Measurements from ENCODE around the gene COL4A6.

COL4A6 gene

DNA sequence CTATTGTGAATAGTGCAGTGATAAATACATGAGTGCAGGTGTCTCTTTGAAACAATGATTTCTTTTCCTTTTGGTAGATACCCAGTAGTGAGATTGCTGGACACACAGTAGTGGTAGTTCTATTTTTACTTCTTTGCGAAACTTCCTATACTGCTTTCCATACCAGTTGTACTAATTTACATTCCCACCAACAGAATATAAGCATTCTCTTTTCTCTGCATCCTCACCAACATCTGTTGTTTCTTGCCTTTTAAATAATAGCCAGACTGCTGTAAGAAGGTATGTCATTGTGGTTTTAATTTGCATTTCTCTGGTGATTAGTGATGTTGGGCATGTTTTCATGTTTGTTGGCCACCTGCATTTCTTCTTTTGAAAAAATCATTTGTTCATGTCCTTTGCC, 105.9 kb downstream of the COL4A6 start:
- DNase-seq (ENCODE audit: extremely low read depth in 1 of 2, low read depth in 1 of 2): no peak

DNA sequence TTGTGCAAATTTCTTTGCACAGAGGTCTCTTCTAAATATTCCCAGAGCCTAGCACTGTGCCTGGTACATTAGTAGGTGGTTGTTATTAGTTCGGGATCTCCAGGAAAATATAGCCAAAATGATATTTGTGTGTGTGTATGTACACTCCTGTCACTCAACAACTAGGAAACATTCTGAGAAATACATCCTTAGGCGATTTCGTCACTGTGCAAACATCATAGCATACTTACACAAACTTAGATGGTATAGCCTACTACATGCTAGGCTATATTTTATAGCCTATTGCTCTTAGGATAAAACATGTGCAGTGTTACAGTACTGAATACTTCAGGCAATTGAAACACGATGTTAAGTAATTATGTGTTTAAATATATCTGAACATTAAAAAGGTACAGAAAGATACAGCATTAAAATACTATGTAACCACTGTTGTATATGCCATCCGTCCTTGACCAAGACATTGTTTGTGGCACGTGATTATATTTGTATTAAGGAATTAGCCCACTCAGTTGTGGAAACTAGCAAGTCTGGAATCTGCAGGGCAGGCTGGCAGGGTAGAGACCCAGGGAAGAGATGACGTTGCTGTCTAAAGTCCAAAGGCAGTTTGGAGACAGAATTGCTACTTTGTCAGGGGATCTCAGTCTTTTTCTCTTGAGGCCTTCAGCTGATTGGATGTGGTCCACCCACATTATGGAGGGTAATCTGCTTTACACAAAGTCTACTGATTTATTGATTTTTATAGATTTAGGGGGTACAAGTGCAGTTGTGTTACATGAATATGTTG, 106.9 kb downstream of the COL4A6 start:
- no peak for DNase-seq (ENCODE audit: extremely low read depth in 1 of 2, low read depth in 1 of 2)

DNA sequence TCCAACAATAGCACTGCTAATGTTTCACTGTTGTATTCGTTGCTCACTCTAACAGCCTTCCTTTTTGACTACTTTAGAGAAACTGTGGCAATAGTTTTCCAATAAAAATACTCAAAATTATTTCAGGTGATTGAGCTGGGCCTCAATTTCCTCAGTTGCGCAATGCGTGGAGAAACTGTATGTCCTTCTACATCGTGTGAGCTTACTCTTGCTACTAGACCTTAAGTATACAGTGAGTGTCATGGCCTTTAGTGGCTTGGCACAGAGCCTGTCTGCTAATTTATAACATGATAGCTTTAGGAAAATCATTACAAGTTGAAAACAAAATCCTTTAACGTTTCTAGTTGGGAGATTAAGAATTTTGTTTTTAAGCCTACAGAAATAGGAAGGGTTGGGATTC, 114.5 kb downstream of the COL4A6 start:
- DNase-seq (ENCODE audit: extremely low read depth in 1 of 2, low read depth in 1 of 2): no peak

DNA sequence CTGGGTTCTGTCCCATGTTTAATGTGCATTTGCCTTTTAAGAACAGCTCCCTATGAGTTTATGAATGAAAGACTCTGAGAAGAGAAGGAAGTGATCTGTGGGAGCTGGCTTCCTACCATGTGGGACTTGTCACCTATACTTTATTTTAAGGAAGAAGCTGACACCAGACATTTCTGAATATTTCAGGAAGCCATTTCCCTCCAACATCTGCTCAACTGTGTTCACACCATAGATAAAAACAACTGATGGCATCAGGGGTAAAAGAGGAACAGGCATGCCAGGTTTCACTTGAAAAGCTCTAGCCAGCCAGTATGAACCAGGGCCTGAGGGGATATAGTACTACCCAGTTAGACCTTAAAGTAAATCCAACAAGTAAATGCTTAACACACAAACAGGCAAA, 116.0 kb downstream of the COL4A6 start:
- DNase-seq (ENCODE audit: extremely low read depth in 1 of 2, low read depth in 1 of 2): no peak

DNA sequence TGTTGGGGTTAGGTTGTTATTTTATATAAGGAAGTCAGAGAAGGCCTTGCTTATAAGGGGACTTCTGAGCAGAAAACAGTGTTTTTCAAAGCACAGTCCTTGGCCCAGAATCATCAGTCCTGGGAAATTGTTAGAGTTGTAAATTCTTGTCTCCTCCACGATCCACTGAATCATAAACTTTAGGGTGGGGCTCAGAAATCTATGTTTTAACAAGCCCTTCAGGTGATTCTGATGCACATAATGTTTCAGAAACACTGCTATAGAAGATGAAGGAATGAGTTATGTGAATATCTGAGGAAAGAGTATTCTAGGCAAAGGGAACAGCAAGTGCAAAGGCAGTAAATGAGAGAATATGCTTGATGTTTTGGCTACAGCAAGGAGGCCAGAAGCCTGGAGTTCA, 121.8 kb downstream of the COL4A6 start:
- no peak for DNase-seq (ENCODE audit: extremely low read depth in 1 of 2, low read depth in 1 of 2)

GRCh38 chrX:108313669-108314068, 124.6 kb downstream of the COL4A6 start:
- no peak for DNase-seq (ENCODE audit: extremely low read depth in 1 of 2, low read depth in 1 of 2)

GRCh38 chrX:108312957-108313356, 125.3 kb downstream of the COL4A6 start:
- DNase-seq (ENCODE audit: extremely low read depth in 1 of 2, low read depth in 1 of 2): no peak

GRCh38 chrX:108312011-108312410, 126.2 kb downstream of the COL4A6 start:
- DNase-seq (ENCODE audit: extremely low read depth in 1 of 2, low read depth in 1 of 2): no peak

DNA sequence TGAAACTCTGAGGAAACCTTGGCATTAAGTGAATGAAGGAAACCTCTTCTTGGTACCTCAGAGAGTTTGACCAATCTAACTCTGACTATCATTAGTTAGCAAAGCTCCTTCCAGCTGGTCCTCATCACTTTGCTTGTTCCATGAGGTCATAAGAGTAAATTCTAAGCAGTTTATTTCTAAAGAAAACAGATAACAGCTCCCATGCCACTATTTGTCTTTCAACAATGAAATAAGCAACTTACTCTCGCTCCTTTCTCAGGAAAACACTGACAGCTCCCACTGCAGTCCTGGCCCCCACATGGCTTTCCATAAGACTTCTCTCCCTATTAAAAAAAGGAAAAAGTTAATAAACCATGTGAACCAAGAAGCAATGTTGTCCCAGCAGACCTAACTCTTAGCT, 127.7 kb downstream of the COL4A6 start:
- no peak for DNase-seq (ENCODE audit: extremely low read depth in 1 of 2, low read depth in 1 of 2)

GRCh38 chrX:108309144-108309543, 129.1 kb downstream of the COL4A6 start:
- no peak for DNase-seq (ENCODE audit: extremely low read depth in 1 of 2, low read depth in 1 of 2)

GRCh38 chrX:108307132-108308085, 130.8 kb downstream of the COL4A6 start:
- DNase-seq (ENCODE audit: extremely low read depth in 1 of 2, low read depth in 1 of 2): no peak

DNA sequence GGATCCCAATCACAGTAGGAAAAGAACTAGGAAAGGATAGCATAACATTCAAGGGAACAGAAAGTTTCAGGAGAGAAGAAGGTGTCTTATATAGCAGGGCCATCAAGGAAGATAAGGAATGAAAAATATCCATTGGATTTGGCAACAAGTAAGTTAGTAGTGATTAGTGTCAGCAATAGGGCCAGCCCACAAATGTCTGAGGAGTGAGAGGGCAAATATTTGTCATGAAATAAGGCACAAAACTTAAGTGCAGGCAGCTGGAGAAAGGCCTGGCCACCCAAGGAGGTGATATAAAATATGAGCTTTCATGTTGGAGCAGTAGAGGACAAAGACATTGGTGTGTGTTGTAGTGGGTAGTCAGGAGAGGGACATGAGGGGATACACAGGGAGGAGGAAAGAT, 132.1 kb downstream of the COL4A6 start:
- no peak for DNase-seq (ENCODE audit: extremely low read depth in 1 of 2, low read depth in 1 of 2)

DNA sequence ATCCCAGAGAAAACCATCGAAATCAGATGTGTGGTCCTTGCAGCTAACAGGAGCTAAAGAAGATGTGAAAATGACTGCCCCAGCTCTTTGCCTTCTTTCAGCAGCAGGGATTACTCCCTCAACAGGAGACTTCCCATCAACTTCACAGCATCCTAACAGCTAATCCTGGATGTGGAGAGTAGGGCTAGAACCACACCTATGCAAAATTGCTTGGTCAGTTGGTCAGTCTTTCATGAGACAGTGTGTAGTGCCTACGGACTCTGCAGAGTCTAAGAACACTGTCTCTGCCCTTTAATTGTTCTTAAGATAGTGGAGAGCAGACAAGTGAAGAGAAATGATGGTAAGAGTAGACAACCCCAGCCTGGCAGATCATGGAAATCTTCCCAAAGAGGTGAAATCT, 133.5 kb downstream of the COL4A6 start:
- DNase-seq (ENCODE audit: extremely low read depth in 1 of 2, low read depth in 1 of 2): no peak

DNA sequence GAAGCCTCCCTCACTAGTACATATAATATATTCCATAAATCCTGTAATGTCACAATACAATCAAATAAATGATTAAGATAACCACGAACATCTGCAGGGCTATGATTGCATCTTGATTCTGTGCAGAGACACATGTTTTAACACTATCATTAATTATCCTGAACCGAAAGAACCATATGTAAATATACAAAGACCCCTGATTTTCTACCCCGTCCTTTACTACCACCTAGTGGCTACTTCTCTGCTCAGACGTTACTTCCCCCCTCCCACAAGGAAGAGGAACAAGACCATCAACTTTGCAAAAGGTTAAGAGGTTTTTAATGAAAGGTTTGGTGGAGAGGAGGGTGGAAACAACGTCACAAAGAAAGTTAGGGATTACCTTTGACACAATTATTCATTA, 134.0 kb downstream of the COL4A6 start:
- no peak for DNase-seq (ENCODE audit: extremely low read depth in 1 of 2, low read depth in 1 of 2)

- no peak for DNase-seq (ENCODE audit: extremely low read depth in 1 of 2, low read depth in 1 of 2)
Observed at GRCh38 chrX:108303682-108304081, 134.5 kb downstream of the COL4A6 start.

DNA sequence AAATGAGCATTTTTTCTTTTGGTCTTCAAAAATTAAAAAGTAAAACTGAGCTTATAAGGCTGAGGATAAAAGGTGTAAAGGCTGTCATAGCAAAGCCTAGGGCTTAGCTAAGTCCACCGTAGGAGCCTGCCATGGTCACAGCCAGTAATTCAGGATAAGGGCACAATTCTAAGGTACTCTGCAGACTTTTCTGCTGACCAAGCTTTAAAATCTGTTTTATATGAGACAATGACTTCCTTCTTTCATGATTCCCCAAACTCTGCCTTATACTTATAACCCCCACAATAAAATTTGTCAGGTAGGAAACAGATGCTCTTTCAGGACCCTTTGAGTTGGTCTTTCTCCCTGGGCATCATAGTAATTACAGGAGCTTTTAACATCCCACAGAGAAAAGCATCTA, 138.5 kb downstream of the COL4A6 start:
- no peak for DNase-seq (ENCODE audit: extremely low read depth in 1 of 2, low read depth in 1 of 2)

- DNase-seq (ENCODE audit: extremely low read depth in 1 of 2, low read depth in 1 of 2): no peak
Observed at GRCh38 chrX:108299101-108299591, 139.1 kb downstream of the COL4A6 start.

- no peak for DNase-seq (ENCODE audit: extremely low read depth in 1 of 2, low read depth in 1 of 2)
Observed at GRCh38 chrX:108298165-108298602, 140.0 kb downstream of the COL4A6 start.

GRCh38 chrX:108297290-108297689, 140.9 kb downstream of the COL4A6 start:
- no peak for DNase-seq (ENCODE audit: extremely low read depth in 1 of 2, low read depth in 1 of 2)

DNA sequence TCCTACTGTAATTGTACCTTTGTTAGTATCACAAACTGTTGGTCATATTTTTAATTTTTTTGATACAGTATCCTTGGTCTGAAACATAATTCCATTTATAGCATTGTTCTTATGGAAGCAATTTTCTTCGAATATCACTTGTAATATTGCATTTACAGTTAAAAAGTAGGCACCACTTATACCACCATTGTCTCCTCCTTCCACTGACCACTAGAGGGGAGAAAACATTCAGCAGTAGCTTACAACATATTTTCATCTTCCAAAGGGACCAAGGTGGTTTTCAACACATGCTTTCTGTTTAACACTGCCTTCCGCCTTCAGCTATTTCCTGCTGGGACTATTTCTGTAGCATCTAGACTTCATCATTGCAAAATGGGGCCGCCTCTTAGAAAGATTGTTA, 146.2 kb downstream of the COL4A6 start:
- no peak for DNase-seq (ENCODE audit: extremely low read depth in 1 of 2, low read depth in 1 of 2)

GRCh38 chrX:108285918-108286317, 152.3 kb downstream of the COL4A6 start:
- no peak for DNase-seq (ENCODE audit: extremely low read depth in 1 of 2, low read depth in 1 of 2)

- DNase-seq (ENCODE audit: extremely low read depth in 1 of 2, low read depth in 1 of 2): no peak
Observed at GRCh38 chrX:108285356-108285755, 152.9 kb downstream of the COL4A6 start.
